HG03442 (cell line): ENCODE results near the gene ABCC5.
"Not testable (repeated sequence)": the region's sequence is repeated elsewhere in the genome, so short reads cannot be mapped to it uniquely, and the experiment has no call there.

Experiments used
- ATAC-seq: cut with Tn5 transposase; IDR thresholded peaks from one replicate; pipeline ENCODE4 v1.9.1; 2021; ENCODE audit warnings: mild to moderate bottlenecking, moderate library complexity; ENCODE audit not compliant: unreplicated experiment

Gene ABCC5

GRCh38 chr3:184016811-184017671, 643 bp downstream of the ABCC5 start:
- ATAC-seq: peak; percentile 66

DNA sequence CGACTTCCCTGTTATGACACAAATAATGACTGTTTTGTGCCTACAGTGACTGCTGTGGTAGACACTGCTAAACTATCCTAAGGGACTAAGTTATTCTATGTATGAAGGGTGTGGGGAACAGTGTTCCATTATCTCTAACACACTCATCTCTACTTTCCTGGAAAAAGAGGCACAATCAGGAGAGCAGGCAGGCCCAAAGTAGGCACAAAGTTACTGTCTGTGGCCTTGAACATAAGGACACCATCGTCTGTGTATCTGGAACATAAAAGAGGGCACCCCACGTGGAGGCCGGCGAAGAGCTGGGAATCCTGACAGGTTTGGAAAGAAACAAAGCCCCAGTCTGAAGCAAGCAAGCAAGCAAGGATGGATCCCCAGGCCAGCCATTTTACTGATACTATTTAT, 1.5 kb downstream of the ABCC5 start:
- ATAC-seq: no peak

GRCh38 chr3:184015381-184016019, 2.2 kb downstream of the ABCC5 start:
- no peak for ATAC-seq

DNA sequence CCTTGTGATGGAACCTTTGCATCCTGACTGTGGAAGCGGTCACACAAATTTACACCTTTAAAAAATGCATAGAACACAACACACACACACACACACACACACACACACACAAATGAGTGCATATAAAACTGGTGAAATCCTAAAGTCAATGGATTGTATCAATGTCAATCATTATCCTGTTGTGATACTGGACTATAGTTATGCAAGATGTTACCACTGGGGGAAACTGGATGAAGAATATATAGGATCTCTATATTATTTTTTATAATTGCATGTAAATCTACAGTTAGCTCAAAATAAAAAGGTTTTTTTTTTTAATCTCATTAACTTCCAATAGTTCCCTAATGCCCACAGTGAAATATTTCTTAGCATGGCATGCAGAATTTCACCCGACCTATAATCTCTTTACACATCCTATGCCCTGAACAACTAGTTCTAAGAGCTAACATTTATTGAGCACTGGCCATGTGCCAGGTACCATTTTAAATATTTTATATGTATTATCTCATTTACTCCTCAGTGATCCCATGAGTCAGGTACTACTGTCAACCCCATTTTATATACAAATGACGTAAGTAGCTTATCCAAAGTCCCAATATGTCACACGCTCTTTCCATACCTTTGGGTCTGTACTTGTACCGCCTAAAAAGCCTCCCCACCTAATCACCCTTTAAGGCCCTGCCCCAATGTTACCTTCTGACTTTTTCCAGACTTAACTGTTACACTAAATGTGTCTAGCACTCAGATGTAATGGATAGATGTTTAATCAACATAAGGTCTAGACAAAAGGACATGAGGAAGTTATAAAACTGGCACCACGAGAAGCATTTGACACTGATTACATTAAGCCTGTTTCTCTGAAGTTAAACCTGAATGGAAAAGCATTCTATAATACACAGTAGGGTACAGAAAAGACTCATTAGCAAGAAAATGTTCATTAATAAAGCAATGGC, 5.5 kb downstream of the ABCC5 start:
- no peak for ATAC-seq

DNA sequence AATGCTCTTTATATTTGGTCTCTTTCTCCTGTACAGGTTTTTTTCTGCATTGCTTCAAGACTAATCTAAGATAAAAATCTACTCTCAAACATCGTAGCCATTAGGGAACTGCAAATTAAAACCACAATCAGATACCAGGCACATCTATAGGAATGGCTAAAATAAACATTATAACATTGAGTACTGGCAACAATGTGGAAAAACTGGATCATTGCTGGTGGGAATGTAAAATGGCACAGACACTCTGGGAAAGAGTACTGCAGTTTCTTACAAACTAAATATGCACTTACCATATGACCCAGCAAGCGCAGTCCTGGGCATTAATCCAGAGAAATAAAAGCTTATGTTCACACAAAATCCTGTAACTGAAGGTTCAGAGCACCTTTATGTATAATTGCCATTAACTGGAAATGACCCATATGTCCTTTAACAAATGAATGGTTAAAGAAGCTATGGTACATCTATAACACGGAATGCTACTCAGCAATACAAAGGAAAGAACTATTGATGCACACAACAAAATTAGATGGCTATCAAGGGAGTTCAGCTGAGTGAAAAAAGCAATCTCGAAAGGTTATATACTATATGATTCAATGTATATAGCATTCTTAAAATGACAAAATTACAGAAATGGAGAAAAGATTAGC, 6.3 kb downstream of the ABCC5 start:
- no peak for ATAC-seq

- ATAC-seq: no peak
Observed at GRCh38 chr3:184008161-184008560, 9.5 kb downstream of the ABCC5 start.

DNA sequence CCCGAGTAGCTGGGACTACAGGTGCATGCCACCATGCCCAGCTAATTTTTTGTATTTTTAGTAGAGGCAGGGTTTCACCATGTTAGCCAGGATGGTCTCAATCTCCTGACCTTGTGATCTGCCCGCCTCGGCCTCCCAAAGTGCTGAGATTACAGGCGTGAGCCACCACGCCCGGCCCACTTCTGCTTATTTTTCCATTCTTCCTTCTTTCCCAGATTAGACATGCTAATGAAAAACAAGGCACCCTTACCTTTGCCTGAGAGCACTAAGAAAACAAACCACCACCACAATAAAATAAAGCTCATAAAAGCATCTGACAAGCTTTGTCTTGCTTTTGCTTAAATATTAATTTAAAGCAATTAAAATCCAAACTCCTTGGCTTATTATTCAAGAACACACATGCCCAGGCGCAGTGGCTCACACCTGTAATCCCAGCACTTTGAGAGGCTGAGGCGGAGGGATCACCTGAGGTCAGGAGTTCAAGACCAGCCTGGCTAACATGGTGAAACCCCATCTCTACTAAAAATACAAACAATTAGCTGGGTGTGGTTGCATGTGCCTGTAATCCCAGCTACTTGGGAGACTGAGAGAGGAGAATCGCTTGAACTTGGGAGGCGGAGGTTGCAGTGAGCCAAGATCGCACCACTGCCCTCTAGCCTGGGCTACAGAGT, 10.4 kb downstream of the ABCC5 start:
- ATAC-seq: not testable (repeated sequence)

DNA sequence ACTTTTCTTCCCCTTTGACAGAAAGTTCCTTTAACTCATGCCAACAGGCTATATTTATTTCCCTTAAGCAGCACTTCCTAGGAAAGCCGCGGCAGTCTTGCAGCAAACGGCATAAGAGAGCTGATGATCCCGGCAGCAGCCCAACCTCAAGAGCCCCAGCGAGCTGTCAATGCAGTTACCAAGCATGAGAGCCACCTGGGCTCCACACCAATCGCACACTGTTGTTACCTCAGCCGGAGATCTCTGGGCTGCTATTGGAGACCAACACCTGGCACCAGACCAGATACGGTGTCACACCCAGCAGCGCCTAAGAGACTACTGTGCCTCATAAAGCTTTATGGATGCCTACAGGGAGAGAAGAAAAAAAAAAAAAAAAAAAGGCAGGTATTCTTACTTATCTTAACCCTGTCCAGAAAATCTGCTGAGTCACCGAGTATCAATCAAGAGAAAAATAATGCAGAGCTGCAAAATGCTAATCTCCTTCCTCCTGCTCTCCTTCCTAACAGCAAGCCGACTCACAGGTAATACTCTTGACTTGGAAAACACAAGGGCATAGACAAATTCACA, 11.7 kb downstream of the ABCC5 start:
- no peak for ATAC-seq

GRCh38 chr3:184004476-184004875, 13.2 kb downstream of the ABCC5 start:
- ATAC-seq: no peak

DNA sequence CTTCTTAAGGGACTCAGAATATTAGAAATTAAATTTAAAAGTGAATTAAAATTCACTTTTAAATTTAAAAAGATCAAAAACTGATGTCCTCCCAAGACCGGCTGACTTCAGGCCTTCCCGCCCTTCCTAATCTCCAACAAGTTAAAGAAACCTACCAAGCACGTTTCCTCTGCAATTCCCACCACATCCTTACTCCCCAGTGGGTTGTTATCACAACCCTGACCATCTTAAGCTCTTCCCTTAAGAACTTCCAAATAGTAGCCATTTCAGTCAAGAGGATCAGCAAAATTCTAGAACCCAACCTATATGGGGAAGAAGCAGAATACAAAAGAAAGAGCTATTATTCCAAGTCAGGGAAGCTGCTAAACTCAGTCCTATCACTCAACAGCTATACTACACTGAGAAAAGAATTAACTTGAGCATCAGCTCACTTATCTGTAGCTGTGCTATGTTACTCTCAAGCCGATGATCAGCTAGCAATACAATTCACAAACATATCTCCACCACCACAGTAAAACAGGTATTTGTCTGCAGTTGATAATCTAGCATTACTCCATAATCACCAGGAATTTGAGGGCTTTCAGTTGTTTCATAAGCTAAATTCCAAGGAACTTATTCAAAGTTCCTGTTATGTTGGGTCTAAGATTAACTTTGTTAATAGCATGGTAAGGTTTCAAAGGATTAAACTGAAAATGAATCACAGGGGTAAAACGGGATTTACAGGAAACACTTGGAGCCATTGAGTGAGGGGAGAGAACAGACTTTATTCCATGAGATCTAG, 14.3 kb downstream of the ABCC5 start:
- no peak for ATAC-seq

GRCh38 chr3:184002469-184002868, 15.2 kb downstream of the ABCC5 start:
- ATAC-seq: no peak

DNA sequence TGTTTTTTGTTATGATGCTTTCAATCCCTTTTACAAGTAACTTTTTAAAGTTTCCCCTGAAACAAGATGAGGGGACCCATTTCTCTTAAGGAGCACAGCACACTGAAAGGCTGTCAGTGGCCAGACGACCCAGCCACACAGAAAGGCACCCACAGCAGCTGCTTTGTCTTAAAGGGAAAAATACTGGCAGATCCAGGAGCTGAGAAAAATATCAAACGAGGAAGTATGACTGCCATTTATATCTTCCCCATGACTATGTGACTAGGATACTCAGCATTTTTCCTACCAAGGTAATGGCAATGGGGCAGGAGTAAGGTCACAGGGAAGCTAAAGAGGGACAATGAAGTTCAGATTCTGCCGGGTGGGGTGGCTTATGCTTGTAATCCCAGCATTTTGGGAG, 15.9 kb downstream of the ABCC5 start:
- ATAC-seq: no peak

DNA sequence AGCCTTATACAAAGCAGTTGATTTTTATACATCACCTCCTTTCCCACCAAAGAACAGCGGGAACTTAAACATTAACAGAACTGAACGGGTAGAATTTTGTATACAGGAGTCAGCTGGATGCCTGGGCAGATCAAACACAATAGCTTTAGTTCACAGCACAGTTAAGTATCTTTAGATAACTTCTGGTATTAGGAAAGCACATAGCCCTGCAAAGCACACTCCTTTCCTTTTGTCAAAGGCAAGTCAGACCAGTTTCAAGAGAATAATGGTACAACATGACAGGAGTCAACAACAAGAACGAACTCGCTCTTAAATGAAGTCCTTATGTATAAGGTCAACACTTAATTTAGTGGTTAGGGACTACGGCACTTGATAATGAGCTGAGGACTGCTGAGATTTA, 26.3 kb downstream of the ABCC5 start:
- no peak for ATAC-seq

DNA sequence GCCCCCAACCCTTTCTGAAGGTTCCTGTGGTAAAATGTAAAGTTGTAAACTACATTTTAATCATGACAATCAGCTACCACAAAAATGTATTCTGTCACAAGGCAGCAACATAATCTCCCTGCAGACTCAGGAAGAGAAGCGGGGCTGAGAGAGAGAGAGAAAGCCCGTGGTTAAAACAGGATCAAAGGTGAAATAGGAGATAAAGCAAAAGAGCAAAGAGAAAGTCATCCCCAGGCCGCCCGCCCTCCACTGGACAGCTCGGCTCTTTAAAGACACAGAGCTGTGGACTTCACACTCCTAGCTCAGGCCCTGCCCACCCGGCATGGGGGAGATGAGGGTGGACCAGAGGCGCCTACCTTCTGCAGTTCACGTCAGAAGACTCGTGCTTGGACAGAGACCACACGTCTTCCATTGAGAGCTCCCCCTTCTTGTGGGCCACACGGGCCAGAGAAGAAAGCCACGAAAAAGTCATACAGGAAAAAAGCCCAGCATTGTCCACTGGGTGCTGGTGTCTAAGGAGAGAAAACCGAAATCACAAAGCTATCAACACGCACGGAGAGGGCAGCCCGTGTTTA, 29.4 kb downstream of the ABCC5 start:
- ATAC-seq: no peak

DNA sequence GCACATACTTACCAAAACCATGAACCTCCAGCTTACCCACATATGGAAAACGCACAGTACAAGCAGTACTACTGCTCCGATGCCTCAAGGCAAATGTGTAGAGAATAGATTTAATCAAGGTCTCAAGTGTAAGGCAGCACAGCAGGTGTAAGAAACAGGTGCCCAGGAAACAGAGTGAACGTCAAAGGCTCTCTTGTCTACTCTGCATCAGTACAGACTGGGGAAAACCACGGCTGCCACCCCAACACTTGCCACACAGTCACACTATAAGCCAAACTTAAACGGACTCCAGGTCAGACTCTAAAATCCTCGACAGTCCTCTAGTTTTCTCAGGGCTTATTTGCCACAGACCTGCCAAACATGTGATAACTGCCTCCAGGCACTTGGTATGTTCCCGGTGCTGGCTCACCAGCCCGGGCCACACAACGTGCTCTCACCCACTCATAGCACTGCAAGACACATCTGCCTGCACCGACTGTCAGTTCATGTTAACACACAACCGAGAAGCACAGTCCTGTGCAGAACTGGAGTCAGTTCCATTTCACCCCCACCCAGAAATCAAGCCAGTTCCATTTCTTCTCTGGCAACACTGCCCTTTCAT, 30.6 kb downstream of the ABCC5 start:
- ATAC-seq: no peak

DNA sequence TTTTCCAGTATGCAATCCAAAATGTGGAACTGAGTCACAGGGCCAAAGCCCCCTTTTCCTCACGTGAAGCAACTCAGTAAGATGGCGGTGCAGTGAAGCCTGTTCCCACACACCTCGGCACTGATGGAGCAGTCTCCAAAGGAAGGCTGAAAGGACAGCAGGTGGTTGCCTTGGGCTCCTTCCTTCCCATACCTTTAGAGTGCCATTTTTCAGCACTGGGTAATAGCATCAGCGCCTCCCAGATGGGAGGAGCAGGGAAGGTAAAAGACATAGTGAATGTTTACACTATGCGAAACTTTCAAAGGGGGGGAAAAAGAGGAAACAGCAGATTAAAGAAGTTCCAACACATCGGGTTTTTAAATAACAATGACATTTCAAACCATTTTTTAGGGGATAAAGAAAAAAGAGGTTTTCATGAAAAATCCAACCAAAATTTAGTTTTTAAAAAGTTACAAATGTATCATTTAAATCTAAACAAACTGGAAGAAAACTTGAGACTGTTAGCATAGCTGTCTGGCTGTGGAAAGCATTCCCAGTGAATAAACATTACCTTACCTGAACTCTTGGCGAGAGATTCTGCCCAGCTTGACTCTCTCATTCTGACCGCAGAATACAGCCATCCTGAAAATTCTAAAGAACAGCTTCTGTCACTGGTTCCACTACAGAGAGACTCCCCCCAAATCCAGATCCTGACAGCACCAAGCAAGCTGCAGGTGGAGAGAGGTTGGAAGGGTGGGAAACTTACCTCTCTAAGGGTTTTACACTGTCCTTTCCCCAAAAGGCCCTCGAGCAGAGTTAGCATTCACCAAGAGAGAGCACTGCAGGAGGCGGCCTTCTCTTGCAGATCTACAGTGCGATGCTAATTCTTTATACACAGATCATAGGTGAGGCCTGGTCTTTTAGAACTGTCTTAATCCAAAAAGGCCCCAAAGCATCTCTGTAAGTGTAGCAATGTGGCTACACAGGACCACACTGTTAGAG, 32.6 kb downstream of the ABCC5 start:
- ATAC-seq: no peak

GRCh38 chr3:183984127-183984740, 33.5 kb downstream of the ABCC5 start:
- ATAC-seq: no peak
